ENCODE measurements around the gene FGG.
A peak's percentile ranks its signal among the peaks of the same experiment; 100 is the strongest.

The FGG gene

DNA sequence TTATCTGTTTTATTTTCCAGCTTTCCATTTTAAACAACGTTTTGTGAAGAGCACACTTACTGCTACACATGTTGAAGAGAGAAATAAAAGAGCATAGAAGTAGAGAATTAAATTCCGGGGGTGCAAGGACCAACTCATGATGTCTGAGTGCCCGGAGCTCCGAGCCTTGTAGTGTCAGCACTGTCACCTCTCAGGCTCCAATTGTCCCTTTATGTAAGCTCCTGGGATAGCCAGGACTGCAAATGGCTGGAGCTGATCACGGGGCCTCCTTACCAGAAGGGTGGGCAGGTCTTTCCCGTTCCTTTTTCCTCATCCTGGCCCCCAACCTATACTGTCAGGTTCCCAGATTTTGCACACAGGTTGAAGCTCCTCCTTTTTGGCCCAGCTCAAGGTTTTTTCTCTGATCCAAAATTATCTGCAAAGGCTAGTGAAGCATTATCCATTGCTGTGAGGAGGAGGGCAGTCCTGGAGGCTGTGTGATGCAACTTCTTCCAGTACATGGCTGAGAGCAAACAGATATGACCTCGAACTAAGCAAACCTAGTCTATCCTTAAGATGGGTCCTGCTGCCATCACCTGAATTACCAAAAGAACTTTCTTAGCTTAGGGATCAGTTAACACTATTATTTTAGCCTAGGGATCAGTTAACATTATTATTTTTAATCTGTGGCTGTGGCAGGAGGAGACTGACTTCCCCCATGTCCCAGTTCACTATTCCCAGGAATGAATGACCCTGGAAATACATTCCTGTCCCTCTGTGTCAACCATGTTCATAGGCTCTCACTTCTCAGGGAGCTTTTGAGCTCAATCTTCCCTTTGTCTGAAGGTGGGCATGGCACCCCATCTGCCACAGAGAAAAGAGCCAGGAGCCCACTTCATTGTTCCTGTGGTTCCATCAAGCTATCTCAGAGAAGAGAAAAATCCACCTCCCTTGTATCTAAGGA, at the start of gene FGG:
Gene FGG (minus strand): TSS at position 185 of the 943 bp plus-strand sequence. CDS start 47 bp downstream, at position 138.
- peaks cover 4% of the 10 kb centered on the region for H3K4me1 Mint-ChIP-seq
- no peaks in the 10 kb centered on the region for H3K9me3 Mint-ChIP-seq
- no peak within 1 kb of the TSS for H3K4me3 Mint-ChIP-seq
- peaks cover 8% of the 10 kb centered on the region for H3K27me3 Mint-ChIP-seq
- H3K27ac Mint-ChIP-seq, result no peak within 1 kb of the TSS
- no peaks in the 10 kb centered on the region for H3K36me3 Mint-ChIP-seq

- Mint-ChIP-seq H3K4me3 (no peak overlapping the region), H3K27ac (no peak overlapping the region), H3K4me1 (no peaks in the 10 kb centered on the region), H3K9me3 (no peaks in the 10 kb centered on the region), H3K36me3 (no peaks in the 10 kb centered on the region), H3K27me3 (peaks cover 12% of the 10 kb centered on the region)
Measured at GRCh38 chr4:154660052-154660451, 47.6 kb upstream of the FGG start.

DNA sequence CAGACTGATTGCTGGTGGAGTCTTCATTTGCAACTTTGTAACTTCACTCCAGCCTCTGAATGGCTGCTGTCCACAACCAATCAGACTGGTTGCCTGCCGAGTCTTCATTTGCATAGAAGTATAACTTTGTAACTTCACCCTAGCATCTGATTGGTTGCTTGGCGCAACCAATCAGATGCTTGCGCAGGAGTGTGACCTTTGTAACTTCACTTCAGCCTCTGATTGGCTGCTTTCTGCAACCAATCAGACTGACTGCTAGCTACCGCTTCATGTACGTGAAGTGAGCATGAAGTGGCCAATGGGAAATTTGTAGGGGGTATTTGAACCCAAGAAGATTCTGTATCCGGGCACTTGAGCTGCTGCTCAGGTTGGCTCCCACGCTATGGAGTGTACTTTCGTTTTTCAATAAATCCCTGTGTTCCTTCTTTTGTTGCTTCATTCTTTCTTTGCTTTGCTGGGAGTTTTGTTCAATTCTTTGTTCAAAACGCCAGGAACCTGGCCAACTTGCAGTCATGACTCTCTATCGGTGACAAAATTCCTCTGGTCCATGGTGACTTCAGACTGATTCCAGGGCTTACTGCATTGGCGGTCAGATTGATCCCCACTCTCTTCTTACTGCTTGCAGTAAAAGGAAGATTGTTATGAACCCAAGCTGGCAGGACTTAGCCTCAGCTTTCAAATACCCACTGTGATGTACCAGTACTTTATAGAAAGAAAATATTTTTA, 46.4 kb upstream of the FGG start:
- no peaks in the 10 kb centered on the region for H3K36me3 Mint-ChIP-seq
- H3K4me1 Mint-ChIP-seq, result no peaks in the 10 kb centered on the region

GRCh38 chr4:154643493-154643892, 31.0 kb upstream of the FGG start:
- Mint-ChIP-seq H3K9me3 (no peaks in the 10 kb centered on the region), H3K4me1 (no peaks in the 10 kb centered on the region), H3K27ac (no peak overlapping the region), H3K36me3 (no peaks in the 10 kb centered on the region), H3K4me3 (no peak overlapping the region), H3K27me3 (peaks cover 13% of the 10 kb centered on the region)

More for the DNA sequence above, 46.4 kb upstream of the FGG start:
- H3K9me3 Mint-ChIP-seq, result no peaks in the 10 kb centered on the region
- no peak overlapping the region for H3K4me3 Mint-ChIP-seq
- H3K27me3 Mint-ChIP-seq, result peaks cover 15% of the 10 kb centered on the region
- no peak overlapping the region for H3K27ac Mint-ChIP-seq

- Mint-ChIP-seq H3K9me3 (no peaks in the 10 kb centered on the region), H3K36me3 (no peaks in the 10 kb centered on the region), H3K27ac (no peak overlapping the region), H3K4me3 (no peak overlapping the region), H3K4me1 (no peaks in the 10 kb centered on the region), H3K27me3 (peaks cover 11% of the 10 kb centered on the region)
Measured at GRCh38 chr4:154642373-154643009, 30.0 kb upstream of the FGG start.

GRCh38 chr4:154640999-154641398, 28.5 kb upstream of the FGG start:
- H3K9me3 Mint-ChIP-seq, result no peaks in the 10 kb centered on the region
- H3K27ac Mint-ChIP-seq, result no peak overlapping the region
- peaks cover 8% of the 10 kb centered on the region for H3K27me3 Mint-ChIP-seq
- no peaks in the 10 kb centered on the region for H3K4me1 Mint-ChIP-seq
- no peaks in the 10 kb centered on the region for H3K36me3 Mint-ChIP-seq
- H3K4me3 Mint-ChIP-seq, result no peak overlapping the region

- no peak overlapping the region for H3K27ac Mint-ChIP-seq
- no peaks in the 10 kb centered on the region for H3K4me1 Mint-ChIP-seq
- no peaks in the 10 kb centered on the region for H3K36me3 Mint-ChIP-seq
- no peaks in the 10 kb centered on the region for H3K9me3 Mint-ChIP-seq
- H3K27me3 Mint-ChIP-seq, result peaks cover 18% of the 10 kb centered on the region
- no peak overlapping the region for H3K4me3 Mint-ChIP-seq
Measured at GRCh38 chr4:154634058-154634457, 21.6 kb upstream of the FGG start.

DNA sequence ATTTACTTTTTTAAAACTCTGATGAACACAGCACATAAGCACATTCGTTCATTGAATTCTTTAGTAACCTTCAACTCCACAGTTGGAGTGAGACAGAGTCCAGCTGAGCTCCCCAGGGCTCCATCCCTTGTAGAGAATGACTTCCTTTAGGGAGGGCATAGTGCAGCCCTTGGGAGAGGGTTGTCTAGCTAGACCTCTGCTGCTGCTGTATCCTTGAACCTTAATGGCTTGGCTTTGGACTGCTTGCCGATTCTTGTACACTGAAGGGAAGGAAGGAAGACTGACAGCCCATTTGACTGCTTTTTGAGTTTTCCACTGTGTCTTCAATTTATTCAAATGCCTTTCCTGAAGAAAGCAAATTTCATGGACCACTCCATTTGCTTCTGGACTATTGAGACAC, 19.4 kb upstream of the FGG start:
- Mint-ChIP-seq H3K9me3 (no peaks in the 10 kb centered on the region), H3K27me3 (peaks cover 11% of the 10 kb centered on the region), H3K36me3 (no peaks in the 10 kb centered on the region), H3K4me1 (no peaks in the 10 kb centered on the region), H3K4me3 (no peak overlapping the region), H3K27ac (no peak overlapping the region)

DNA sequence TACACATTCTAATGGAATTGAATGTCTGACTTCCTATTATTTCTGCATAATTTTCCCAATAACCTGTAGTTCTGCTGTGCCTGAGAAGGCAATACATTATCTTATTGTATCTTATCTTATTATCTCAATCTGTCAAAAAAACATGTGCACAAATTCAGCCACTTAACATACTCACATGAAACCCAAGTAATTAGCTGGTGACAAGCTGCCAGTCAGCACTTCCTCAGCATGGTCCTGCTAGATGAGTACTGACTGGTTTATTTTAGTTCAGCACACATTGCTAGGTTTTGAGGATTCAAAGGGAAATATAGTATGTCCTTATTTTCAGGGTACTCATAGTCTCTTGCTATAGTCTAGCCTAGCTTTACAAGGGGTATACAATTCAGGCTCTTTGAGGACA, 17.9 kb upstream of the FGG start:
- Mint-ChIP-seq H3K36me3 (no peaks in the 10 kb centered on the region), H3K27me3 (peaks cover 15% of the 10 kb centered on the region), H3K9me3 (no peaks in the 10 kb centered on the region), H3K4me1 (no peaks in the 10 kb centered on the region), H3K27ac (no peak overlapping the region), H3K4me3 (no peak overlapping the region)

GRCh38 chr4:154626793-154627484, 14.5 kb upstream of the FGG start:
- peaks cover 7% of the 10 kb centered on the region for H3K27me3 Mint-ChIP-seq
- H3K4me3 Mint-ChIP-seq, result no peak overlapping the region
- H3K27ac Mint-ChIP-seq, result no peak overlapping the region
- no peaks in the 10 kb centered on the region for H3K9me3 Mint-ChIP-seq
- no peaks in the 10 kb centered on the region for H3K4me1 Mint-ChIP-seq
- H3K36me3 Mint-ChIP-seq, result no peaks in the 10 kb centered on the region

DNA sequence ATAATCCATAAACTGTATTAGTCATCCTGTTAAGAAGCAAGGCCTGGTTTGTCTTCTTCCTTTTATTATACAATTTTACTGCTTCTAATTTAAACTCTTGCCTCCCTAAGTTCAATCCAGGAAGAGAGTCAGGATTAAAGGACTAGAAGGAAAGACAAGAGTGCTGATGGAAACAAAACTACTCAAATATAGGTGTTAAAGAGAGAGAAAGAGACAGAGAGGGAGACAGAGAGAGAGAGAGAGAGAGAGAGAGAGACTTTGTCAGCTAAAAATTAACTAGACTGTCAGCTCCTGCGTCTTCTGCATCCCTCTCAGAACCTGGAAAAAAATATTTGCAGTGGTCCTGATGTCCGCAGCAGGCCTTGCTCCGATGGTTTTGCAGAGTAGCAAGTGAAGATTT, 13.5 kb upstream of the FGG start:
- no peaks in the 10 kb centered on the region for H3K4me1 Mint-ChIP-seq

GRCh38 chr4:154623995-154624394, 11.5 kb upstream of the FGG start:
- no peaks in the 10 kb centered on the region for H3K36me3 Mint-ChIP-seq
- H3K4me3 Mint-ChIP-seq, result no peak overlapping the region
- no peaks in the 10 kb centered on the region for H3K4me1 Mint-ChIP-seq
- peaks cover 5% of the 10 kb centered on the region for H3K27me3 Mint-ChIP-seq
- H3K9me3 Mint-ChIP-seq, result no peaks in the 10 kb centered on the region
- H3K27ac Mint-ChIP-seq, result no peak overlapping the region

More for the DNA sequence above, 13.5 kb upstream of the FGG start:
- H3K9me3 Mint-ChIP-seq, result no peaks in the 10 kb centered on the region
- H3K27me3 Mint-ChIP-seq, result peaks cover 6% of the 10 kb centered on the region
- no peaks in the 10 kb centered on the region for H3K36me3 Mint-ChIP-seq
- no peak overlapping the region for H3K27ac Mint-ChIP-seq
- H3K4me3 Mint-ChIP-seq, result peak overlapping the region; percentile 51

GRCh38 chr4:154623436-154623835, 11.0 kb upstream of the FGG start:
- Mint-ChIP-seq H3K27me3 (peaks cover 5% of the 10 kb centered on the region), H3K27ac (no peak overlapping the region)

GRCh38 chr4:154622598-154622997, 10.1 kb upstream of the FGG start:
- no peaks in the 10 kb centered on the region for H3K4me1 Mint-ChIP-seq
- peaks cover 5% of the 10 kb centered on the region for H3K27me3 Mint-ChIP-seq
- H3K36me3 Mint-ChIP-seq, result no peaks in the 10 kb centered on the region
- H3K4me3 Mint-ChIP-seq, result no peak overlapping the region
- H3K27ac Mint-ChIP-seq, result no peak overlapping the region
- no peaks in the 10 kb centered on the region for H3K9me3 Mint-ChIP-seq

More at GRCh38 chr4:154623436-154623835, 11.0 kb upstream of the FGG start:
- Mint-ChIP-seq H3K36me3 (no peaks in the 10 kb centered on the region), H3K4me1 (no peaks in the 10 kb centered on the region), H3K9me3 (no peaks in the 10 kb centered on the region), H3K4me3 (no peak overlapping the region)

- H3K27me3 Mint-ChIP-seq, result no peaks in the 10 kb centered on the region
- no peaks in the 10 kb centered on the region for H3K36me3 Mint-ChIP-seq
- H3K9me3 Mint-ChIP-seq, result no peaks in the 10 kb centered on the region
- no peak overlapping the region for H3K27ac Mint-ChIP-seq
- H3K4me1 Mint-ChIP-seq, result peaks cover 4% of the 10 kb centered on the region
- no peak overlapping the region for H3K4me3 Mint-ChIP-seq
Measured at GRCh38 chr4:154620111-154620510, 7.7 kb upstream of the FGG start.

All from activated naive CD4-positive, alpha-beta T cell treated with anti-CD3 and anti-CD28 coated beads, Interleukin-2, amount 50 U/mL, for 24 hours (primary cell).